Measurements from ENCODE around the gene SLC5A12.

Gene SLC5A12

DNA sequence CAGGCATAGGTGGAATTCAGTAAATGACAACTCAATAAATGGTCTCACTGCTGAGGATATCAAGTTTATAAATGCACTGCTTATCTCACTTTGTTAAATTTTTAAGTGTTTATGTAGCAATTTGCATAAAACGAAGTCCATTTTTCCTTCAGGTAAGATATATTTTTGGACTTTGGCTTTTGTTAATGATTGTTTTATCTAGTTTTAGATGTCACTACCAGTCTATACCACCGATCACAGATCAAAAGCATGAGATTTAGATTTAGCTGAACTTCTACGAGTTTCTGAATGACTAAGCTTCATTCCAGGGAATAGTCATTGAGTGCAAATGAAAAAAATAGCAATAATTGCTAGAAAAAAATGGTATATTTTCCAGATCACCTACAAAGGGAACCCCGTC, 12.8 kb upstream of the SLC5A12 start:
- Histone ChIP-seq H3K4me3 (no peak overlapping the region), H3K9ac (ENCODE audit: insufficient read length) (no peak overlapping the region), H3K36me3 (ENCODE audit: insufficient read depth, low read length) (no peaks in the 10 kb centered on the region), H3K27ac (no peak overlapping the region), H3K9me3 (ENCODE audit: low read depth, low read length) (no peaks in the 10 kb centered on the region)
- TF ChIP-seq FOXP2 (optimal IDR thresholded peaks at IDR 0.05; ENCODE audit: control extremely low read depth, extremely low read length, insufficient read depth) = no peak
- no peak for TF ChIP-seq POLR2AphosphoS5 (IDR thresholded peaks at IDR 0.05; ENCODE audit: borderline replicate concordance, low read depth, low read length)
- no peak for TF ChIP-seq EZH2 (IDR thresholded peaks at IDR 0.05)
- no peak for DNase-seq (ENCODE audit: low read depth, low spot score)

DNA sequence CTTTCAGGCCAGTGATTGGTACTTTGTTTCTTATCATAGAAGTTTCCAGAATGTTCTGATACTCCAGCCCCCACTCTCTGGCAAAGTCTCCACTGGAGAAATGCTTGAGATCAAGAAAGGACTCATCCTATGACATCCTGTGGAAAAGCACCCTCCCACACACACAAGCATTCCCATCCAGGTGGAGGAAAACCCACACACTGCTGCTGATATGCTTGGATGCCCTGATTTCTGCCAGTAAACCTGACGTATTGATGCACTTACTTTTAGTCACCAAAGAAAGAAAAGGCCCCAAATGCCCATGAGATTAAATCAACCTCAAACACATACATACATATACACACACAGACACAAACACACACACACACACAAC, 9.2 kb upstream of the SLC5A12 start:
- Histone ChIP-seq H3K27ac (no peak overlapping the region), H3K4me3 (no peak overlapping the region), H3K9me3 (ENCODE audit: low read depth, low read length) (no peaks in the 10 kb centered on the region), H3K9ac (ENCODE audit: insufficient read length) (no peak overlapping the region), H3K36me3 (ENCODE audit: insufficient read depth, low read length) (no peaks in the 10 kb centered on the region)
- no peak for DNase-seq (ENCODE audit: low read depth, low spot score)
- TF ChIP-seq POLR2AphosphoS5 (IDR thresholded peaks at IDR 0.05; ENCODE audit: borderline replicate concordance, low read depth, low read length) (no peak), EZH2 (IDR thresholded peaks at IDR 0.05) (no peak)

GRCh38 chr11:26730414-26731083, 8.7 kb upstream of the SLC5A12 start:
- TF ChIP-seq POLR2AphosphoS5 (IDR thresholded peaks at IDR 0.05; ENCODE audit: borderline replicate concordance, low read depth, low read length) (no peak), FOXP2 (optimal IDR thresholded peaks at IDR 0.05; ENCODE audit: control extremely low read depth, extremely low read length, insufficient read depth) (no peak), EZH2 (IDR thresholded peaks at IDR 0.05) (no peak)
- no peak for DNase-seq (ENCODE audit: low read depth, low spot score)

DNA sequence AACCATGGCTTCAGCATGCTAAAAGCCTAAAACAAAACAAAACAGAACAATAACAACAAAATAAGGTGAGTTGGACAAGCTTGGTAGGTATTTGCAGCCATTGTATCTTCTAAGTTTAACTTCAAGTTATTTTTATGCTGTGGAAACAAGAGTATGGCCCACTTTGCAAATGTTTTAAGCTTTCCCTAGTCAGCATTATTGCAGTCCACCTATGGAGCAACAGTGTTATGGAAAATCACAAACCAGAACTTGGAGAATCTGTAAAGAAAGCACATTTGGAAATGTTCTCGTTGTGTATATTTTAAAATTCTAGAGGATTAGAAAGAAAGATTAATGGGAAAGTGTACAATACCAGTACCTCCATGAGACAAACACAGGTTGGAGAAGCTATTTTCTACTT, 7.4 kb upstream of the SLC5A12 start:
- Histone ChIP-seq H3K9me3 (ENCODE audit: low read depth, low read length) (no peaks in the 10 kb centered on the region), H3K4me3 (no peak overlapping the region), H3K9ac (ENCODE audit: insufficient read length) (no peak overlapping the region), H3K36me3 (ENCODE audit: insufficient read depth, low read length) (no peaks in the 10 kb centered on the region), H3K27ac (no peak overlapping the region)
- no peak for DNase-seq (ENCODE audit: low read depth, low spot score)
- TF ChIP-seq POLR2AphosphoS5 (IDR thresholded peaks at IDR 0.05; ENCODE audit: borderline replicate concordance, low read depth, low read length) (no peak), EZH2 (IDR thresholded peaks at IDR 0.05) (no peak), FOXP2 (optimal IDR thresholded peaks at IDR 0.05; ENCODE audit: control extremely low read depth, extremely low read length, insufficient read depth) (no peak)

More at GRCh38 chr11:26730414-26731083, 8.7 kb upstream of the SLC5A12 start:
- Histone ChIP-seq H3K9ac (ENCODE audit: insufficient read length) (no peak overlapping the region), H3K36me3 (ENCODE audit: insufficient read depth, low read length) (no peaks in the 10 kb centered on the region), H3K9me3 (ENCODE audit: low read depth, low read length) (no peaks in the 10 kb centered on the region), H3K4me3 (no peak overlapping the region), H3K27ac (no peak overlapping the region)

- no peak for TF ChIP-seq EZH2 (IDR thresholded peaks at IDR 0.05)
- TF ChIP-seq FOXP2 (optimal IDR thresholded peaks at IDR 0.05; ENCODE audit: control extremely low read depth, extremely low read length, insufficient read depth) = no peak
- no peak for TF ChIP-seq POLR2AphosphoS5 (IDR thresholded peaks at IDR 0.05; ENCODE audit: borderline replicate concordance, low read depth, low read length)
- no peak overlapping the region for H3K9ac ChIP-seq (ENCODE audit: insufficient read length)
- H3K9me3 ChIP-seq (ENCODE audit: low read depth, low read length) = no peaks in the 10 kb centered on the region
- no peak for DNase-seq (ENCODE audit: low read depth, low spot score)
- H3K36me3 ChIP-seq (ENCODE audit: insufficient read depth, low read length) = no peaks in the 10 kb centered on the region
- no peak overlapping the region for H3K4me3 ChIP-seq
- H3K27ac ChIP-seq = peak overlapping the region; percentile 84; the same call in 1 of the 2 replicates
Measured at GRCh38 chr11:26726960-26727359, 5.1 kb upstream of the SLC5A12 start.

- Histone ChIP-seq H3K9me3 (ENCODE audit: low read depth, low read length) (no peaks in the 10 kb centered on the region), H3K27ac (no peak overlapping the region), H3K36me3 (ENCODE audit: insufficient read depth, low read length) (no peaks in the 10 kb centered on the region), H3K4me3 (no peak overlapping the region), H3K9ac (ENCODE audit: insufficient read length) (no peak overlapping the region)
- TF ChIP-seq EZH2 (IDR thresholded peaks at IDR 0.05) (no peak), POLR2AphosphoS5 (IDR thresholded peaks at IDR 0.05; ENCODE audit: borderline replicate concordance, low read depth, low read length) (no peak), FOXP2 (optimal IDR thresholded peaks at IDR 0.05; ENCODE audit: control extremely low read depth, extremely low read length, insufficient read depth) (no peak)
- no peak for DNase-seq (ENCODE audit: low read depth, low spot score)
Measured at GRCh38 chr11:26719998-26720397, 1.9 kb downstream of the SLC5A12 start.

DNA sequence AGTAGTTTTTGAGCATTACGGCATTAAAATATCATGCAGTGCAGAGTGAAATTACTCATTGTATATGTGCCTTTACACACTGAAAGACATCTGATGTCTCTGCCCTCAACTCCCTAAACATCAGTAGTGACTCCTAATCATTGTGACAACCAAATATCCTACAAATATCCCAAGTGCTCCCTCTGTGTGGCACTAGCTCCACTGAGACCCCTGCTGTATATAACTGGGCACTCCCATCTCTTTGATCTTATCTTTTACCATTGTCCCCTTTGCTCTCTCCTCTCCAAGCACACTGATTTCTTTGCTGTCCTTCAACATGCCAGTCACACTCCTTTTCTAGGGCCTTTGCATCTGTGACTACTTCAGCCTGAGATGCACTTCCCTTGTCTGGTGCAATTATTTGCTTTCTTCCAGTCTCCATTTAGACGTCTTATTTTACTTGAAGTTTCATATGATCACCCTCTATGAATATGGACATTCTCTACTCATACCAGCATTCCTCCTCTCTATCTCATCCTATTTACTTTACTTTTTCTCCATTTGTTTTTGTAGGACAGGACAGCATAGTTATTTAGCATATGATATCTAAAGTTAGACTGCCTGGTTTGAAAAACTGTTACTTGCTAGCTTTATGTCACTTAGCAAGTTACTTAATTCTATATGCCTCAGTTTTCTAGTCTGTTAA, 2.4 kb downstream of the SLC5A12 start:
- Histone ChIP-seq H3K4me3 (no peak overlapping the region), H3K9ac (ENCODE audit: insufficient read length) (no peak overlapping the region), H3K36me3 (ENCODE audit: insufficient read depth, low read length) (no peaks in the 10 kb centered on the region), H3K9me3 (ENCODE audit: low read depth, low read length) (no peaks in the 10 kb centered on the region), H3K27ac (no peak overlapping the region)
- TF ChIP-seq FOXP2 (optimal IDR thresholded peaks at IDR 0.05; ENCODE audit: control extremely low read depth, extremely low read length, insufficient read depth) = no peak
- TF ChIP-seq EZH2 (IDR thresholded peaks at IDR 0.05) = no peak
- TF ChIP-seq POLR2AphosphoS5 (IDR thresholded peaks at IDR 0.05; ENCODE audit: borderline replicate concordance, low read depth, low read length) = no peak
- DNase-seq (ENCODE audit: low read depth, low spot score) = no peak

DNA sequence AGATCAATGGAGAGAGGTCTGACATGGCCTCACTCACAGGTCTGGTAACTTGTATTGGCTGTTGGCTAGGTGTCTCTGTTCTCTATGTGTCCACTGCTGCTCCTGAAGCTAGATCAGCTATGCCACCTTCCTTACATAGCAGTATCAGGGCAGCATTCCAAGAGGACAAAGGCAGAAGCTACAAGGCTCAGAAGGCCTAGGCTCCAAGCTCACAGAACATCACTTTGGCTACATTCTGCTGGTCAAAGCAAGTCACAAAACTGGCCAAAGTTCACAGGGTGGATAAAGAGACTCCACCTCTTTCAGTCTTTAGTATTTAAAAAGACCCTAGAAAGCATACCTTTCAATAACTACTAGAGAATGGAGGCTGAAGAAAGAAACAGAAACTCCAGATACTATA, 4.1 kb downstream of the SLC5A12 start:
- H3K27ac ChIP-seq = no peak overlapping the region
- H3K4me3 ChIP-seq = no peak overlapping the region
- TF ChIP-seq POLR2AphosphoS5 (IDR thresholded peaks at IDR 0.05; ENCODE audit: borderline replicate concordance, low read depth, low read length) (no peak), FOXP2 (optimal IDR thresholded peaks at IDR 0.05; ENCODE audit: control extremely low read depth, extremely low read length, insufficient read depth) (no peak), EZH2 (IDR thresholded peaks at IDR 0.05) (no peak)
- no peaks in the 10 kb centered on the region for H3K36me3 ChIP-seq (ENCODE audit: insufficient read depth, low read length)
- H3K9ac ChIP-seq (ENCODE audit: insufficient read length) = no peak overlapping the region
- no peak for DNase-seq (ENCODE audit: low read depth, low spot score)
- no peaks in the 10 kb centered on the region for H3K9me3 ChIP-seq (ENCODE audit: low read depth, low read length)

Data from SK-N-MC (cell line).